Measurements from ENCODE around the gene CNTNAP2. TPM values are rescaled to one million over a fixed set of nuclear protein-coding genes. Genes with fewer than 3 reads are reported as not detected.
A peak's percentile ranks its signal among the peaks of the same experiment; 100 is the strongest.

CNTNAP2 gene
- total RNA-seq, 1 experiment from 2014 or later: 42.5 TPM

DNA sequence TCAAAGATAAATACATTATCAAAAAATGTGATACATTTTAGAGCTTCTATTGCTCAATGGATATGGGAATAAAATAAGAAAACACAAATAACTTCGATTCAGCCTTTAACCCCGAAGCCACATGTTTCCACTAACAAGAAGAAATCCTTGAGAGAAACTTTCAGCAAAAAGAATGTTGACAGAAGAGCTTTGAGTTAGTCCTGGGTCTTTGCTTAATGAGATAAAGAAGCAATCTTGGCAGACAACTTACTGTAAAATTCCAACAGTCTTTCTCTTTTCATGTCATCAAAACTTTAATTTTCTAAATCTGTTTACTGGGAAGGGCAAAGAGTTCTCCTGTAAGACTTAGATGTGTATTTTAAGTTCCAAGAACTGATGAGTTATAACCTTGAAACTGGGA, 810.2 kb downstream of the CNTNAP2 start:
- ChIA-PET POLR2A (no interaction called here), CTCF (no interaction called here)

DNA sequence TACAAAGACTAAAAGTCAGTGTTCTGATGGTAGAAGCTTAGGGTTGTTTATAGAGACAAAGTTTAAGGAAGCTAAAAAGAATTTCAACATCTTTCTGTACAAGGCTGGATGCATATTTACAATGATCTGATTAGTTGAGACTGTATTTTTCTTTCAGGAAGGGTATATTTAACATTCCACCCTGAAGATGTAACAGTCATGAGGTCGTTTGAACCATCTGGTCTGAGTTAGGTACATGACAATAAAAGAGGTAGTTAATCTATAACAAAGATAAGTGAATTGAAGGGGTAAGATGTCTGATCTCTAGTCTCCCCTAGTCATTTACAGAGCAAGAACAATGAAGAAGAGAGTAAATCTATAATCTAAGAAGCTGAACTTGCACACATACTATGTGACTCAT, 821.2 kb downstream of the CNTNAP2 start:
- H3K27me3 Mint-ChIP-seq (ENCODE audit: insufficient read depth, unreplicated experiment): no peaks in the 10 kb centered on the region
- Histone ChIP-seq H3K4me3 (ENCODE audit: low read depth, low read length) (no peak overlapping the region), H3K27me3 (replicated peaks; ENCODE audit: control insufficient read depth, insufficient read depth, low read length) (no peaks in the 10 kb centered on the region), H3K36me3 (ENCODE audit: control insufficient read depth, insufficient read depth, low read length) (no peaks in the 10 kb centered on the region), H3K9me3 (peaks cover 6% of the 10 kb centered on the region; the same call in 1 of the 2 replicates), H3K4me1 (peaks cover 39% of the 10 kb centered on the region)
- POLR2A ChIA-PET: no interaction called here
- peak overlapping the region; percentile 27 for H3K4me3 Mint-ChIP-seq (ENCODE audit: unreplicated experiment)
- CTCF ChIA-PET: interaction anchor here (0.7 kb wide), 1 partner anchor 24 kb away, joined by 3 read pairs; no protein-coding TSS in a partner anchor
- DNase-seq: peak in 1 of 2 experiments; percentile 58
- intact Hi-C loops (cut with micrococcal nuclease; ENCODE audit: unreplicated experiment): loop anchor here (1.0 to 5.0 kb wide), 3 partner anchors 70 to 475 kb away; no protein-coding TSS in a partner anchor
- peaks cover 15% of the 10 kb centered on the region for H3K9me3 Mint-ChIP-seq (ENCODE audit: unreplicated experiment)
- H3K27ac Mint-ChIP-seq (ENCODE audit: unreplicated experiment): peak overlapping the region; percentile 61
- BruUV-seq (replicated peaks): no TSS peak
- H3K4me1 Mint-ChIP-seq (ENCODE audit: low read depth, unreplicated experiment): peaks cover 8% of the 10 kb centered on the region
- no peak for TF ChIP-seq CTCF (IDR thresholded peaks at IDR 0.05; ENCODE audit: insufficient read depth in 1 of 2, low read depth in 1 of 2, low read length in 1 of 2, severe bottlenecking in 1 of 2, unreplicated experiment in 1 of 2)
- H3K36me3 Mint-ChIP-seq (ENCODE audit: insufficient read depth, unreplicated experiment): no peaks in the 10 kb centered on the region

More for the DNA sequence above, 810.2 kb downstream of the CNTNAP2 start:
- no peak overlapping the region for H3K4me3 Mint-ChIP-seq (ENCODE audit: unreplicated experiment)
- Histone ChIP-seq H3K9me3 (0 out of 2 replicates have a peak, but pooled peaks cover 5% of the 10 kb centered on the region), H3K4me1 (peaks cover 6% of the 10 kb centered on the region; the same call in 1 of the 2 replicates), H3K4me3 (ENCODE audit: low read depth, low read length) (no peak overlapping the region), H3K27me3 (replicated peaks; ENCODE audit: control insufficient read depth, insufficient read depth, low read length) (no peaks in the 10 kb centered on the region), H3K36me3 (ENCODE audit: control insufficient read depth, insufficient read depth, low read length) (no peaks in the 10 kb centered on the region)
- H3K9me3 Mint-ChIP-seq (ENCODE audit: unreplicated experiment): peaks cover 15% of the 10 kb centered on the region
- H3K36me3 Mint-ChIP-seq (ENCODE audit: insufficient read depth, unreplicated experiment): no peaks in the 10 kb centered on the region
- no TSS peak for BruUV-seq (replicated peaks)
- no peak for TF ChIP-seq CTCF (IDR thresholded peaks at IDR 0.05; ENCODE audit: insufficient read depth in 1 of 2, low read depth in 1 of 2, low read length in 1 of 2, severe bottlenecking in 1 of 2, unreplicated experiment in 1 of 2)
- H3K27ac Mint-ChIP-seq (ENCODE audit: unreplicated experiment): no peak overlapping the region
- intact Hi-C loops (cut with micrococcal nuclease; ENCODE audit: unreplicated experiment): no loop called here
- H3K27me3 Mint-ChIP-seq (ENCODE audit: insufficient read depth, unreplicated experiment): no peaks in the 10 kb centered on the region
- no peaks in the 10 kb centered on the region for H3K4me1 Mint-ChIP-seq (ENCODE audit: low read depth, unreplicated experiment)
- DNase-seq: no peak

GRCh38 chr7:146943483-146943882, 826.9 kb downstream of the CNTNAP2 start:
- Mint-ChIP-seq H3K27ac (ENCODE audit: unreplicated experiment) (no peak overlapping the region), H3K4me1 (ENCODE audit: low read depth, unreplicated experiment) (no peaks in the 10 kb centered on the region), H3K36me3 (ENCODE audit: insufficient read depth, unreplicated experiment) (no peaks in the 10 kb centered on the region), H3K27me3 (ENCODE audit: insufficient read depth, unreplicated experiment) (no peaks in the 10 kb centered on the region), H3K9me3 (ENCODE audit: unreplicated experiment) (peaks cover 15% of the 10 kb centered on the region), H3K4me3 (ENCODE audit: unreplicated experiment) (no peak overlapping the region)
- Histone ChIP-seq H3K27me3 (replicated peaks; ENCODE audit: control insufficient read depth, insufficient read depth, low read length) (no peaks in the 10 kb centered on the region), H3K36me3 (ENCODE audit: control insufficient read depth, insufficient read depth, low read length) (no peaks in the 10 kb centered on the region), H3K9me3 (no peaks in the 10 kb centered on the region; the same call in 1 of the 2 replicates), H3K4me3 (ENCODE audit: low read depth, low read length) (no peak overlapping the region), H3K4me1 (peaks cover 5% of the 10 kb centered on the region; the same call in 1 of the 2 replicates)
- DNase-seq: no peak
- CTCF ChIA-PET: no interaction called here
- intact Hi-C loops (cut with micrococcal nuclease; ENCODE audit: unreplicated experiment): no loop called here
- no peak for TF ChIP-seq CTCF (IDR thresholded peaks at IDR 0.05; ENCODE audit: insufficient read depth in 1 of 2, low read depth in 1 of 2, low read length in 1 of 2, severe bottlenecking in 1 of 2, unreplicated experiment in 1 of 2)
- no TSS peak for BruUV-seq (replicated peaks)
- POLR2A ChIA-PET: no interaction called here

Data from Caco-2 (cell line).